Prostate gland (tissue), 2 donors: ENCODE results near the gene FXYD1.
"Not testable (repeated sequence)": the region's sequence is repeated elsewhere in the genome, so short reads cannot be mapped to it uniquely, and the experiment has no call there.

Experiments
- POLR2A ChIP-seq: fragments of 450-650 bp; IDR thresholded peaks from one replicate; pipeline ENCODE4 v1.6.1; 2016; ENCODE audit warnings: antibody characterized with exemption, mild to moderate bottlenecking
- POLR2AphosphoS5 ChIP-seq: sonication (generic); formaldehyde crosslinking; IDR thresholded peaks from one replicate; pipeline ENCODE4 v1.6.1; 2017; ENCODE audit warnings: antibody characterized with exemption
- TF ChIP-seq, protein P1 (sequence below), 4 experiments: fragments of 200-600 bp in 2 of 4; fragments of 450-650 bp in 2 of 4; sonication (generic) in 2 of 4; IDR thresholded peaks; 1 replicate in 3 of 4; 2 replicates in 1 of 4; pipeline ENCODE4 v1.5.1; 2016 to 2019; ENCODE audit warnings: antibody characterized with exemption in 4 of 4, mild to moderate bottlenecking in 2 of 4, moderate library complexity in 2 of 4

DNA sequence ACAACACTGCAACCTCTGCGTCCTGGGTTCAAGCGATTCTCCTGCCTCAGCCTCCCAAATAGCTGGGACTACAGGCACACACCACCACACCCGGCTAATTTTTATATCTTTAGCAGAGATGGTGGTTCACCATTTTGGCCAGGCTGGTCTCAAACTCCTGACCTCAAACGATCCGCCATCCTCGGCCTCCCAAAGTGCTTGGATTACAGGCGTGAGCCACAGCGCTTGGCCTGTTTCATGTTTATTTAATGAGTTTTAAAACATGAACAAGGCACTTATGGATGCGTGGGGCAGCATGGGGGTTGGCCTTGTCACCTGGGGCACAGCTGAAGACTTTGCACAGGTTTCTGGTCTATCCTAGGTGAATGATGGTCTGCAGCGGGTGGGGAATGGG is 14.5 kb downstream of the FXYD1 start:
- TF ChIP-seq, protein P1, sequence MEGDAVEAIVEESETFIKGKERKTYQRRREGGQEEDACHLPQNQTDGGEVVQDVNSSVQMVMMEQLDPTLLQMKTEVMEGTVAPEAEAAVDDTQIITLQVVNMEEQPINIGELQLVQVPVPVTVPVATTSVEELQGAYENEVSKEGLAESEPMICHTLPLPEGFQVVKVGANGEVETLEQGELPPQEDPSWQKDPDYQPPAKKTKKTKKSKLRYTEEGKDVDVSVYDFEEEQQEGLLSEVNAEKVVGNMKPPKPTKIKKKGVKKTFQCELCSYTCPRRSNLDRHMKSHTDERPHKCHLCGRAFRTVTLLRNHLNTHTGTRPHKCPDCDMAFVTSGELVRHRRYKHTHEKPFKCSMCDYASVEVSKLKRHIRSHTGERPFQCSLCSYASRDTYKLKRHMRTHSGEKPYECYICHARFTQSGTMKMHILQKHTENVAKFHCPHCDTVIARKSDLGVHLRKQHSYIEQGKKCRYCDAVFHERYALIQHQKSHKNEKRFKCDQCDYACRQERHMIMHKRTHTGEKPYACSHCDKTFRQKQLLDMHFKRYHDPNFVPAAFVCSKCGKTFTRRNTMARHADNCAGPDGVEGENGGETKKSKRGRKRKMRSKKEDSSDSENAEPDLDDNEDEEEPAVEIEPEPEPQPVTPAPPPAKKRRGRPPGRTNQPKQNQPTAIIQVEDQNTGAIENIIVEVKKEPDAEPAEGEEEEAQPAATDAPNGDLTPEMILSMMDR (IDR thresholded peaks at IDR 0.05): not testable (repeated sequence)
- TF ChIP-seq POLR2AphosphoS5, POLR2A: not testable (repeated sequence)
